HAP-1 (cell line): Measurements from ENCODE around the gene MCM9.
"Not testable (repeated sequence)": the region's sequence is repeated elsewhere in the genome, so short reads cannot be mapped to it uniquely, and the experiment has no call there.

ENCODE experiments used
- DNase-seq, 2 experiments: peaks; one replicate each; pipeline ENCODE4 v3.0.0-alpha.2; 2016 to 2020; ENCODE audit warnings: low spot score in 2 of 2
- H3K27me3 ChIP-seq: fragments of 250-450 bp; sonication (Bioruptor Pico); 2 replicates; pipeline ENCODE4 v1.5.1; 2020; ENCODE audit warnings: low read depth, mild to moderate bottlenecking, moderate library complexity
- H3K36me3 ChIP-seq: fragments of 250-450 bp; sonication (Bioruptor Pico); replicated peaks from 2 replicates; pipeline ENCODE4 v1.5.1; 2020; ENCODE audit warnings: mild to moderate bottlenecking
- H3K4me1 ChIP-seq: fragments of 250-450 bp; sonication (Bioruptor Pico); 2 replicates; pipeline ENCODE4 v1.5.1; 2020; ENCODE audit warnings: mild to moderate bottlenecking
- H3K4me3 ChIP-seq: fragments of 250-450 bp; sonication (Bioruptor Pico); 2 replicates; pipeline ENCODE4 v1.5.1; 2020; ENCODE audit warnings: mild to moderate bottlenecking, moderate library complexity
- H3K9me3 ChIP-seq: fragments of 250-450 bp; sonication (Bioruptor Pico); 2 replicates; pipeline ENCODE4 v1.5.1; 2020; ENCODE audit warnings: mild to moderate bottlenecking, moderate library complexity
- in situ Hi-C: fragments of 300-500 bp; cut with MboI; formaldehyde crosslinking; loops from 3 replicates; pipeline ENCODE4 v1.14.3; 2020; ENCODE audit warnings: low sequenced_read_pairs, inconsistent platforms, mixed read lengths

The MCM9 gene

GRCh38 chr6:118768441-118768840, 166.5 kb downstream of the MCM9 start:
- no peak overlapping the region for H3K4me3 ChIP-seq
- H3K36me3 ChIP-seq, result no peaks in the 10 kb centered on the region
- no peaks in the 10 kb centered on the region for H3K27me3 ChIP-seq
- no peaks in the 10 kb centered on the region for H3K9me3 ChIP-seq
- peaks cover 13% of the 10 kb centered on the region for H3K4me1 ChIP-seq
- no peak for DNase-seq
- in situ Hi-C loops, result no loop called here

GRCh38 chr6:118765316-118765715, 169.6 kb downstream of the MCM9 start:
- H3K9me3 ChIP-seq, in situ Hi-C loops, H3K27me3 ChIP-seq, H3K4me3 ChIP-seq, H3K36me3 ChIP-seq, DNase-seq, H3K4me1 ChIP-seq: not testable (repeated sequence)

DNA sequence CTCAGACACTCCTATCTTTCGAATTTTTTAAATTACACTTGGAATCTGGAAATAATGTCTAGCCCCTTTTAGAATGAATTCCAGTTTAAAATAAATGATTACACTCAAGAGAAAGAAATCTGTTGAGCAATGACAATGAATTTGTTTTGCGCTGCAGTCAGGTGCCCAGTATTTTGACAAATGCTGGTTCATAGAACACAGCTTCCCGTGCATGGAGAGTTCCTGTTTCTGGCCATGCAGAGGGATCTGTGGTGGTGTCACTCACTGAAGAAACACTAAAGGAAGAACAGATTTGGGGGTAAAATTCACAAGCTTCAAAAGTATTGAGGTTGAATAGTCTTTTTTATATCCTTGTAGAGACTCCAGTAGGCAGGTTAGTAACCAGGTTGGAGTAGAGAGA, 170.2 kb downstream of the MCM9 start:
- Histone ChIP-seq H3K9me3 (no peaks in the 10 kb centered on the region), H3K36me3 (no peaks in the 10 kb centered on the region), H3K4me1 (no peaks in the 10 kb centered on the region; the same call in 1 of the 2 replicates), H3K4me3 (no peak overlapping the region), H3K27me3 (peaks cover 3% of the 10 kb centered on the region; the same call in 1 of the 2 replicates)
- no peak for DNase-seq
- in situ Hi-C loops, result no loop called here
